ENCODE data around the gene KCNE2.

Gene KCNE2

DNA sequence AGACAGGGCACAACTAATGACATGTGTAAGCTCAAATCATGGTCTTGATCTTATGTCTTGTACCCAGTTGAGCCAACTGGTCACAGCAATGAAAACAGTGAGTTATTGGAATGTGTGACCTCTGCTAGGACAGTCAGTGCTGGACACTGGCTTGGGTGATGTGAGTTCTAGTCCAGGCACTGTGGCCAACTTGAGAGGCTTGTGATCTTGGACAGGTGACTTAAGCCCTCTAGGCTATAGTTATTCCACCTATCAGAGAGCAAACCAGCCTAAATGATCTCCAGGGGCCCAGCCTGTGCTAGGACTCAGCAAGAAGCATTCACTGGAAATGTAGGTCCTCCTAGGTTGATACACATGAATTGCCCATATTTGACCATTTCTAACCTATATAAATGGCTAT lies 1.1 kb downstream of the KCNE2 start:
- no peak overlapping the region for H3K4me3 ChIP-seq (replicated peaks; ENCODE audit: insufficient read depth, low read length)
- no peak for TF ChIP-seq POLR2AphosphoS5 (IDR thresholded peaks at IDR 0.05; ENCODE audit: low read depth)
- TF ChIP-seq, protein P1, sequence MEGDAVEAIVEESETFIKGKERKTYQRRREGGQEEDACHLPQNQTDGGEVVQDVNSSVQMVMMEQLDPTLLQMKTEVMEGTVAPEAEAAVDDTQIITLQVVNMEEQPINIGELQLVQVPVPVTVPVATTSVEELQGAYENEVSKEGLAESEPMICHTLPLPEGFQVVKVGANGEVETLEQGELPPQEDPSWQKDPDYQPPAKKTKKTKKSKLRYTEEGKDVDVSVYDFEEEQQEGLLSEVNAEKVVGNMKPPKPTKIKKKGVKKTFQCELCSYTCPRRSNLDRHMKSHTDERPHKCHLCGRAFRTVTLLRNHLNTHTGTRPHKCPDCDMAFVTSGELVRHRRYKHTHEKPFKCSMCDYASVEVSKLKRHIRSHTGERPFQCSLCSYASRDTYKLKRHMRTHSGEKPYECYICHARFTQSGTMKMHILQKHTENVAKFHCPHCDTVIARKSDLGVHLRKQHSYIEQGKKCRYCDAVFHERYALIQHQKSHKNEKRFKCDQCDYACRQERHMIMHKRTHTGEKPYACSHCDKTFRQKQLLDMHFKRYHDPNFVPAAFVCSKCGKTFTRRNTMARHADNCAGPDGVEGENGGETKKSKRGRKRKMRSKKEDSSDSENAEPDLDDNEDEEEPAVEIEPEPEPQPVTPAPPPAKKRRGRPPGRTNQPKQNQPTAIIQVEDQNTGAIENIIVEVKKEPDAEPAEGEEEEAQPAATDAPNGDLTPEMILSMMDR (IDR thresholded peaks at IDR 0.05; ENCODE audit: insufficient read depth, low read length) = no peak
- no peak for TF ChIP-seq SPI1 (IDR thresholded peaks at IDR 0.05; ENCODE audit: borderline replicate concordance, low read depth)
- TF ChIP-seq, protein P2, sequence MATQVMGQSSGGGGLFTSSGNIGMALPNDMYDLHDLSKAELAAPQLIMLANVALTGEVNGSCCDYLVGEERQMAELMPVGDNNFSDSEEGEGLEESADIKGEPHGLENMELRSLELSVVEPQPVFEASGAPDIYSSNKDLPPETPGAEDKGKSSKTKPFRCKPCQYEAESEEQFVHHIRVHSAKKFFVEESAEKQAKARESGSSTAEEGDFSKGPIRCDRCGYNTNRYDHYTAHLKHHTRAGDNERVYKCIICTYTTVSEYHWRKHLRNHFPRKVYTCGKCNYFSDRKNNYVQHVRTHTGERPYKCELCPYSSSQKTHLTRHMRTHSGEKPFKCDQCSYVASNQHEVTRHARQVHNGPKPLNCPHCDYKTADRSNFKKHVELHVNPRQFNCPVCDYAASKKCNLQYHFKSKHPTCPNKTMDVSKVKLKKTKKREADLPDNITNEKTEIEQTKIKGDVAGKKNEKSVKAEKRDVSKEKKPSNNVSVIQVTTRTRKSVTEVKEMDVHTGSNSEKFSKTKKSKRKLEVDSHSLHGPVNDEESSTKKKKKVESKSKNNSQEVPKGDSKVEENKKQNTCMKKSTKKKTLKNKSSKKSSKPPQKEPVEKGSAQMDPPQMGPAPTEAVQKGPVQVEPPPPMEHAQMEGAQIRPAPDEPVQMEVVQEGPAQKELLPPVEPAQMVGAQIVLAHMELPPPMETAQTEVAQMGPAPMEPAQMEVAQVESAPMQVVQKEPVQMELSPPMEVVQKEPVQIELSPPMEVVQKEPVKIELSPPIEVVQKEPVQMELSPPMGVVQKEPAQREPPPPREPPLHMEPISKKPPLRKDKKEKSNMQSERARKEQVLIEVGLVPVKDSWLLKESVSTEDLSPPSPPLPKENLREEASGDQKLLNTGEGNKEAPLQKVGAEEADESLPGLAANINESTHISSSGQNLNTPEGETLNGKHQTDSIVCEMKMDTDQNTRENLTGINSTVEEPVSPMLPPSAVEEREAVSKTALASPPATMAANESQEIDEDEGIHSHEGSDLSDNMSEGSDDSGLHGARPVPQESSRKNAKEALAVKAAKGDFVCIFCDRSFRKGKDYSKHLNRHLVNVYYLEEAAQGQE (IDR thresholded peaks at IDR 0.05; ENCODE audit: insufficient replicate concordance, low read depth) = no peak
- TF ChIP-seq GABPA (IDR thresholded peaks at IDR 0.05; ENCODE audit: low read depth) = no peak
- no peak overlapping the region for H3K27ac ChIP-seq (replicated peaks)
- no peaks in the 10 kb centered on the region for H3K27me3 ChIP-seq (ENCODE audit: insufficient read depth, poor library complexity, severe bottlenecking)
- no peak for DNase-seq (ENCODE audit: low read depth in 1 of 2, low spot score in 1 of 2)

DNA sequence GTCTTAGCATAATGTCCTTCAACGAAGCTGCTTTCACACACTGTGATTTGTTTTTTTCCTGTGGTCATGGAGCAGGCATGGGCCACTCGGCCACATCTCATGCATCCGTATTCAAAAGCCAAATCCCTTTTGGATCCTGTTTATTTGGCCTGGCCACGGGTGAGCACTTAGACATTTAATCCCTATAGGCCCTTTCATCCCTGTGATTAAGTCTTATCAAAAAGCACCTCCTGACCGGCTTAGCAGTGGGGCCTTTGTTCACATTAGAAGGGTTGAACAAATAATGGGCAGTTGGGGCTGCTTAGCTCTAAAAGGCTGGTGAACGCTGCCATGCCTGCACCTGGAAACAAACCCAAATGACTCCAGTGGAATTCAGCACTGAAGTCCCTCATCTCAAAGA lies 2.0 kb downstream of the KCNE2 start:
- H3K27ac ChIP-seq (replicated peaks) = no peak overlapping the region
- H3K27me3 ChIP-seq (ENCODE audit: insufficient read depth, poor library complexity, severe bottlenecking) = no peaks in the 10 kb centered on the region
- no peak for DNase-seq (ENCODE audit: low read depth in 1 of 2, low spot score in 1 of 2)
- H3K4me3 ChIP-seq (replicated peaks; ENCODE audit: insufficient read depth, low read length) = no peak overlapping the region
- TF ChIP-seq POLR2AphosphoS5 (IDR thresholded peaks at IDR 0.05; ENCODE audit: low read depth) = no peak
- TF ChIP-seq SPI1 (IDR thresholded peaks at IDR 0.05; ENCODE audit: borderline replicate concordance, low read depth) = no peak
- TF ChIP-seq, protein P1 (IDR thresholded peaks at IDR 0.05; ENCODE audit: insufficient read depth, low read length) = no peak
- TF ChIP-seq, protein P2 (IDR thresholded peaks at IDR 0.05; ENCODE audit: insufficient replicate concordance, low read depth) = no peak
- no peak for TF ChIP-seq GABPA (IDR thresholded peaks at IDR 0.05; ENCODE audit: low read depth)

- no peak overlapping the region for H3K4me3 ChIP-seq (replicated peaks; ENCODE audit: insufficient read depth, low read length)
- H3K27ac ChIP-seq (replicated peaks) = no peak overlapping the region
- DNase-seq (ENCODE audit: low read depth in 1 of 2, low spot score in 1 of 2) = peak in 1 of 2 experiments; percentile 57
These were observed 3.6 kb downstream of the KCNE2 start for GRCh38 chr21:34367320-34367935.

More at GRCh38 chr21:34367320-34367935, 3.6 kb downstream of the KCNE2 start:
- TF ChIP-seq, protein P2 (IDR thresholded peaks at IDR 0.05; ENCODE audit: insufficient replicate concordance, low read depth) = no peak
- TF ChIP-seq, protein P1 (IDR thresholded peaks at IDR 0.05; ENCODE audit: insufficient read depth, low read length) = peak; percentile 71
- TF ChIP-seq POLR2AphosphoS5 (IDR thresholded peaks at IDR 0.05; ENCODE audit: low read depth) = no peak
- no peaks in the 10 kb centered on the region for H3K27me3 ChIP-seq (ENCODE audit: insufficient read depth, poor library complexity, severe bottlenecking)
